Measurements from ENCODE around the gene NR5A2.

The NR5A2 gene

DNA sequence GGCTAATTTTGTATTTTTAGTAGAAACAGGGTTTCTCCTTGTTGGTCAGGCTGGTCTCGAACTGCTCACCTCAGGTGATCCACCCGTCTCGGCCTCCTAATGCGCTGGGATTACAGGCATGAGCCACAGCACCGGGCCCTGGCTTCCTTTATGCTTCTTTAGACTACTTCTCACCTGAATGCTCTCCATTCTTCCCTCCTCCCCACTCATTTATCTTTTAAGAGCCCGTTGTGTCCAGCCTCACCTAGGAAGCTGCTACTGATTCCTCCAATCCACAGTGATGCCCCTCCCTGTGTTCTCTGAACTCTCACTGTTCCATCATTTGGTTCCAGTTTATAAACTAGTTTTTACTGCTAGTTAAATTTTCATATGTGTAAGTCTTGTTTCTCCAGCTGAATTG, 44.9 kb upstream of the NR5A2 start:
- TF ChIP-seq, protein P1, sequence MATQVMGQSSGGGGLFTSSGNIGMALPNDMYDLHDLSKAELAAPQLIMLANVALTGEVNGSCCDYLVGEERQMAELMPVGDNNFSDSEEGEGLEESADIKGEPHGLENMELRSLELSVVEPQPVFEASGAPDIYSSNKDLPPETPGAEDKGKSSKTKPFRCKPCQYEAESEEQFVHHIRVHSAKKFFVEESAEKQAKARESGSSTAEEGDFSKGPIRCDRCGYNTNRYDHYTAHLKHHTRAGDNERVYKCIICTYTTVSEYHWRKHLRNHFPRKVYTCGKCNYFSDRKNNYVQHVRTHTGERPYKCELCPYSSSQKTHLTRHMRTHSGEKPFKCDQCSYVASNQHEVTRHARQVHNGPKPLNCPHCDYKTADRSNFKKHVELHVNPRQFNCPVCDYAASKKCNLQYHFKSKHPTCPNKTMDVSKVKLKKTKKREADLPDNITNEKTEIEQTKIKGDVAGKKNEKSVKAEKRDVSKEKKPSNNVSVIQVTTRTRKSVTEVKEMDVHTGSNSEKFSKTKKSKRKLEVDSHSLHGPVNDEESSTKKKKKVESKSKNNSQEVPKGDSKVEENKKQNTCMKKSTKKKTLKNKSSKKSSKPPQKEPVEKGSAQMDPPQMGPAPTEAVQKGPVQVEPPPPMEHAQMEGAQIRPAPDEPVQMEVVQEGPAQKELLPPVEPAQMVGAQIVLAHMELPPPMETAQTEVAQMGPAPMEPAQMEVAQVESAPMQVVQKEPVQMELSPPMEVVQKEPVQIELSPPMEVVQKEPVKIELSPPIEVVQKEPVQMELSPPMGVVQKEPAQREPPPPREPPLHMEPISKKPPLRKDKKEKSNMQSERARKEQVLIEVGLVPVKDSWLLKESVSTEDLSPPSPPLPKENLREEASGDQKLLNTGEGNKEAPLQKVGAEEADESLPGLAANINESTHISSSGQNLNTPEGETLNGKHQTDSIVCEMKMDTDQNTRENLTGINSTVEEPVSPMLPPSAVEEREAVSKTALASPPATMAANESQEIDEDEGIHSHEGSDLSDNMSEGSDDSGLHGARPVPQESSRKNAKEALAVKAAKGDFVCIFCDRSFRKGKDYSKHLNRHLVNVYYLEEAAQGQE (IDR thresholded peaks at IDR 0.05; ENCODE audit: insufficient read depth in 1 of 2, low read depth in 2 of 2, low read length in 2 of 2): no peak
- TF ChIP-seq TAF1 (IDR thresholded peaks at IDR 0.05; ENCODE audit: borderline replicate concordance, insufficient read depth, low read length) (no peak), FOXP2 (optimal IDR thresholded peaks at IDR 0.05; ENCODE audit: borderline replicate concordance, extremely low read depth, extremely low read length, insufficient read depth) (no peak), POLR2AphosphoS5 (IDR thresholded peaks at IDR 0.05; ENCODE audit: low read depth, low read length) (no peak), SIN3A (IDR thresholded peaks at IDR 0.05; ENCODE audit: borderline replicate concordance, insufficient read depth, low read length) (no peak)

DNA sequence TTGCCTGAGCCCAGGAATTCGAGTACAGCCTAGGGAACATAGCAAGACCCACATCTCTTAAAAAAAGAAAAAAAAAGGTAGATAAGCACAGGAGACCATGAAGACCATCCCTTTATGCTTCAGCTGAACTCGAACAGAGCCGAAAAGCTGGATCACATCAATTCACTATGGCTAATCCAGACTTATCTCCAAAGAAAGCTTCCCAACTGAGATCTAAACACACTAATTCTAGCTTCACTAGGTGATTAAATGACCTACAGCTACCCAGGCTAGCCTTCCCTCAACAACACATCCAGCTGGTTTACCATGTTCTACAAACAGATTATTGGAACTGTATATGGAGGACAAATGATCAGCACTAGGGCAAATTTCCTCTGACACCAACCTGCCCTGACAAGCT, 44.0 kb upstream of the NR5A2 start:
- TF ChIP-seq, protein P1 (IDR thresholded peaks at IDR 0.05; ENCODE audit: insufficient read depth in 1 of 2, low read depth in 2 of 2, low read length in 2 of 2): no peak
- TF ChIP-seq POLR2AphosphoS5 (IDR thresholded peaks at IDR 0.05; ENCODE audit: low read depth, low read length) (no peak), FOXP2 (optimal IDR thresholded peaks at IDR 0.05; ENCODE audit: borderline replicate concordance, extremely low read depth, extremely low read length, insufficient read depth) (no peak), TAF1 (IDR thresholded peaks at IDR 0.05; ENCODE audit: borderline replicate concordance, insufficient read depth, low read length) (no peak), SIN3A (IDR thresholded peaks at IDR 0.05; ENCODE audit: borderline replicate concordance, insufficient read depth, low read length) (no peak)

DNA sequence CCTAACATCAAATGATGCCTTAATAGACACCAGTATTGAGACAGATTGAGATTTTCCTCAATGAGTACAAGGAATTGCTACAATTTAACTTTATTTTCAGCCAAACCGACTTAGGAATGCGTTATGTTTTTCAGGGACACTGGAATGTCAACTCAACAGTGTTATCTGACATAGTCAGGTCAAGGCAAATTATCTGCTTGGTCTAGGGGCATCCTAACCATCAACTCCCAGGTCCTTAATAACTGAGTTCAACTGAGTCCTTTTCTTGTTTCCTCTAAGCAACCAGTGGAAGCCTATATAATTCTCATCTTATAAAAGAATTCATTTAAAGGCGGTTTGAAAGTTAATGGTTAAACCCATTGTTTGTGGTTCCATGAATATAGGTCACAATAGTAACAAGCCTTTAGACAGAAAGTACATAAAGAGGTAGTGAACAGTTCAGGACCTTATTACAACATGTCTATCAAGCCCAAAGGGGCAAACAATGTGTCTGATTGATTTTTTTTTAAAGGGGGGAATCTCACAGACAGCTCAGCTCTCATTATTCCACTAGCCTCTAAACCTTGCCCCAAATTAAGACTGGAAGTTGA, 32.3 kb upstream of the NR5A2 start:
- TF ChIP-seq, protein P1 (IDR thresholded peaks at IDR 0.05; ENCODE audit: insufficient read depth in 1 of 2, low read depth in 2 of 2, low read length in 2 of 2): no peak
- TF ChIP-seq SIN3A (IDR thresholded peaks at IDR 0.05; ENCODE audit: borderline replicate concordance, insufficient read depth, low read length): no peak
- no peak for TF ChIP-seq POLR2AphosphoS5 (IDR thresholded peaks at IDR 0.05; ENCODE audit: low read depth, low read length)
- TF ChIP-seq TAF1 (IDR thresholded peaks at IDR 0.05; ENCODE audit: borderline replicate concordance, insufficient read depth, low read length): no peak
- no peak for TF ChIP-seq FOXP2 (optimal IDR thresholded peaks at IDR 0.05; ENCODE audit: borderline replicate concordance, extremely low read depth, extremely low read length, insufficient read depth)

DNA sequence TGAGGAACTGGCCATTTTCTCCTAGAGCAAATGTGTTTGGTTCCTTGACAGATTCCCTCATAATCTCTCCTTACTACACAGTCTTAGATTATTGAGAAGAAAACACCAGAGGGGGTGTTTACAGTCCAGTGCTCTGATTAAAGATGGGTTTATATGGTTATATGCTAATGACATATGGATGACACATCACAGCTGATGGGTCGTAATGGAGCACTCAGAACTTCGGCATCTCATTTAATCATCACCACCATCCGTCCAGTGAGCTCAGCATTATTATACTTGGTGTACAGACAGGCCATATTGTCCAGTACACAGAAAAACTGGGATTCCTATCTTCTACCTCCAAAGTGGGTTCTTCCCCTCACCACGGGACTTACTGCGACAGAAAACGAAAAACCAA, 22.3 kb upstream of the NR5A2 start:
- TF ChIP-seq, protein P1 (IDR thresholded peaks at IDR 0.05; ENCODE audit: insufficient read depth in 1 of 2, low read depth in 2 of 2, low read length in 2 of 2): no peak
- TF ChIP-seq SIN3A (IDR thresholded peaks at IDR 0.05; ENCODE audit: borderline replicate concordance, insufficient read depth, low read length) (no peak), FOXP2 (optimal IDR thresholded peaks at IDR 0.05; ENCODE audit: borderline replicate concordance, extremely low read depth, extremely low read length, insufficient read depth) (no peak), POLR2AphosphoS5 (IDR thresholded peaks at IDR 0.05; ENCODE audit: low read depth, low read length) (no peak), TAF1 (IDR thresholded peaks at IDR 0.05; ENCODE audit: borderline replicate concordance, insufficient read depth, low read length) (no peak)

All from PFSK-1 (cell line).